Measurements from ENCODE around the gene BTN2A1. TPM values are rescaled to one million over a fixed set of nuclear protein-coding genes. Genes with fewer than 3 reads are reported as not detected.

Gene BTN2A1
- total RNA-seq, 2 donors from 2014 or later = 6.2 to 16.5 TPM

DNA sequence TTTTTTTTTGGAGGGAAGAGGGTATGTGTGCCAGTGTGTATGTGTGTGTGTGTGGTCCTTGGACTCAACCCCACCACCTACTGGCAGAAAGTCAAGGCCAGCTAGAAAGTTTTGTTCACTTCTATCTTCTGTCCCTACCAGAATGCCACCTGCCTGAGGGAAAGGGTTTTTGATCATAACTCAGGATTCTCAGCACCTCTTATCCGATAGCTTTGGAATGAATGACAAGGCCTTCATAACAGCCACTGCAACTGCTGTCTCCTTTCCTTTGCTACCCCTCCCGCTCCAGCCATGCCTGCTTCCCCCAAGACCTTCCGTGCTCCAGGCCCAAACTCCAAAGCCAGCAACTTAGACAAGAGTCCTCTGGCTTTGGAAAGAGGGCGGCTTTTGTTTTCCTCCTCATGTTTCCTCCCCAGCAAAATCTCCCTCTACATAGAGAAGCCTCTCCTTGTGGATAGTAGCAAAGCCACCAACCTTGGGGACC lies 37.0 kb upstream of the BTN2A1 start:
- 22 to 25% methylated on average over 4 of the region's 4 CpGs for WGBS, 2 donors
- TF ChIP-seq POLR2A (IDR thresholded peaks at IDR 0.05) = no peak
- TF ChIP-seq, protein P1, sequence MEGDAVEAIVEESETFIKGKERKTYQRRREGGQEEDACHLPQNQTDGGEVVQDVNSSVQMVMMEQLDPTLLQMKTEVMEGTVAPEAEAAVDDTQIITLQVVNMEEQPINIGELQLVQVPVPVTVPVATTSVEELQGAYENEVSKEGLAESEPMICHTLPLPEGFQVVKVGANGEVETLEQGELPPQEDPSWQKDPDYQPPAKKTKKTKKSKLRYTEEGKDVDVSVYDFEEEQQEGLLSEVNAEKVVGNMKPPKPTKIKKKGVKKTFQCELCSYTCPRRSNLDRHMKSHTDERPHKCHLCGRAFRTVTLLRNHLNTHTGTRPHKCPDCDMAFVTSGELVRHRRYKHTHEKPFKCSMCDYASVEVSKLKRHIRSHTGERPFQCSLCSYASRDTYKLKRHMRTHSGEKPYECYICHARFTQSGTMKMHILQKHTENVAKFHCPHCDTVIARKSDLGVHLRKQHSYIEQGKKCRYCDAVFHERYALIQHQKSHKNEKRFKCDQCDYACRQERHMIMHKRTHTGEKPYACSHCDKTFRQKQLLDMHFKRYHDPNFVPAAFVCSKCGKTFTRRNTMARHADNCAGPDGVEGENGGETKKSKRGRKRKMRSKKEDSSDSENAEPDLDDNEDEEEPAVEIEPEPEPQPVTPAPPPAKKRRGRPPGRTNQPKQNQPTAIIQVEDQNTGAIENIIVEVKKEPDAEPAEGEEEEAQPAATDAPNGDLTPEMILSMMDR (IDR thresholded peaks at IDR 0.05) = peak in 5 of 7 experiments; percentile 9 to 31 (median 26)
- Histone ChIP-seq H3K27ac (peak overlapping the region; percentile 39 to 83 (median 73)), H3K4me1 (peaks cover 6% of the 10 kb centered on the region), H3K4me3 (no peak overlapping the region), H3K9me3 (no peaks in the 10 kb centered on the region), H3K27me3 (no peaks in the 10 kb centered on the region), H3K36me3 (replicated peaks in 1 of 2; ENCODE audit: insufficient read depth in 1 of 2, low read depth in 2 of 2) (no peaks in the 10 kb centered on the region)
- intact Hi-C loops (cut with DNase I) = no loop called here
- peak in 3 of 4 donors; percentile 25 to 37 (median 26) for DNase-seq
- peak; percentile 12 for ATAC-seq

GRCh38 chr6:26421259-26422144 lies 36.3 kb upstream of the BTN2A1 start:
- H3K36me3 ChIP-seq (replicated peaks in 1 of 2; ENCODE audit: insufficient read depth in 1 of 2, low read depth in 2 of 2) = no peaks in the 10 kb centered on the region
- H3K4me1 ChIP-seq = peaks cover 6% of the 10 kb centered on the region
- H3K4me3 ChIP-seq = peak overlapping the region in 1 of 2 donors; percentile 67
- TF ChIP-seq, protein P1 (IDR thresholded peaks at IDR 0.05) = no peak
- peak in 1 of 3 donors; percentile 8 for TF ChIP-seq POLR2A (IDR thresholded peaks at IDR 0.05)
- intact Hi-C loops (cut with DNase I) = no loop called here
- 0 to 1% methylated on average over 28 to 31 of the region's 31 CpGs for WGBS, 2 donors
- DNase-seq (peak; percentile 69 to 84 (median 78)), ATAC-seq (peak; percentile 100)
- no peaks in the 10 kb centered on the region for H3K27me3 ChIP-seq
- peak overlapping the region; percentile 52 to 83 (median 73) for H3K27ac ChIP-seq
- no peaks in the 10 kb centered on the region for H3K9me3 ChIP-seq

DNA sequence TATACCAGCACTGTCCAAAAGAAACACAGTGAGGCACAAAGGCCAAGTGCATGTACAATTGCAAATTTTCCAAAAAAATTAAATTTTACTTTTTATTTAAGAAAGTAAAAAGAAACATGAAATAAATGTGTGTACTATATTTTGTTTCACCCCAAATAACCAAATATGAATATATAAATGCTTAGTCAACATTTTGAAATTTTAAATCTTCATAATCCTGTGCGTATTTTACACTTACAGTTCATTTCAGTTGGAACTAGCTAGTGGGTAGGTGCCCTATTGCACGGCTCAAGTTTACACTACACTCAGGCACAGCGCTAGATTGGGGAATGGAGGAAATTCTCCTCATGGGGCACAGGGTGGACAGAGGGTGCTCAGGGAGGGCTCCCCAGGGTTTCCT lies 35.4 kb upstream of the BTN2A1 start:
- Histone ChIP-seq H3K4me1 (peaks cover 6% of the 10 kb centered on the region), H3K4me3 (no peak overlapping the region), H3K9me3 (no peaks in the 10 kb centered on the region), H3K27me3 (no peaks in the 10 kb centered on the region), H3K36me3 (replicated peaks in 1 of 2; ENCODE audit: insufficient read depth in 1 of 2, low read depth in 2 of 2) (no peaks in the 10 kb centered on the region), H3K27ac (no peak overlapping the region)
- ATAC-seq = no peak
- TF ChIP-seq POLR2A (IDR thresholded peaks at IDR 0.05) = no peak
- TF ChIP-seq, protein P1 (IDR thresholded peaks at IDR 0.05) = no peak
- 81 to 86% methylated on average over 3 of the region's 3 CpGs for WGBS, 2 donors
- intact Hi-C loops (cut with DNase I) = no loop called here
- no peak for DNase-seq

DNA sequence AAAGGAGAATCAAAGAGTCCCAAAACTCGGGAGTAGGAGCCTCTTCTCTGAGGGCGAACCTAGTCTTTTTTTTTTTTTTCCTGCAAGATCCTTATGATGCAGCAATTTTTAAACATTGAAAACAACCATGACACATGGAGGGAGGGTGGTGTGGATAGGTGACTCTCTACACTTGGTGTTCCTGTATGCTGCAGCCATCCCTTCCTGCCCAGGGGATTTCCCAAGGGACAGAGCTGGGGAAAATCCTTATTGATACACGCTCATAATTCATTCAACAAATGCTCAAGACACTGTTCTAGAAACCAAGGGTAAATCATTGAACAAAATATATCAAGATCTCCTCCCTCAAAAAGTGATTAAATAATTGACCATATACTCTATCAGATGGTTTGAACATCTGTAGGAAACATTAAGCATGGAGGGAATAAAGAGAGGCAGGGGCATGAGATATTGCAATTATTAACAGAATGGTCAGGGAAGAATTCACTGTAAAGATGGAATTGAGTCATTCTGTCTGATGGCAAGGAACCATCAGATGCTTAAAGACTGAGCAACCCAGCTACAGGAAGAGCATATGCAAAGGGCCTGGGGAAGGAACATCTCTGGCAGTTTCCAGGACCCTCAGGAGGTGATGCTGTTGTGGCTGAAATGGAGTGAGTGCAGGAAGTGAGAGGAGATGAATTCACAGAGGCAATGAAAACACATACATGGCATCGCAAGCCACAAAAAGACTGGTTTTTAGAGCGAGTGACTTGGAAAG lies 30.9 kb upstream of the BTN2A1 start:
- H3K27me3 ChIP-seq = no peaks in the 10 kb centered on the region
- no peaks in the 10 kb centered on the region for H3K4me1 ChIP-seq
- ATAC-seq (no peak), DNase-seq (no peak)
- no peak overlapping the region for H3K4me3 ChIP-seq
- H3K36me3 ChIP-seq (replicated peaks in 1 of 2; ENCODE audit: insufficient read depth in 1 of 2, low read depth in 2 of 2) = no peaks in the 10 kb centered on the region
- intact Hi-C loops (cut with DNase I) = no loop called here
- no peaks in the 10 kb centered on the region for H3K9me3 ChIP-seq
- 82 to 85% methylated on average over 5 of the region's 5 CpGs for WGBS, 2 donors
- no peak overlapping the region for H3K27ac ChIP-seq
- no peak for TF ChIP-seq POLR2A (IDR thresholded peaks at IDR 0.05)
- TF ChIP-seq, protein P1 (IDR thresholded peaks at IDR 0.05) = no peak

Measured in body of pancreas (tissue), 4 donors.